DND-41 (cell line): ENCODE results near the gene XIRP2.

ENCODE experiments used
- ATAC-seq: fragments of 200-7000 bp; cut with Tn5 transposase; 3 replicates; pipeline ENCODE4 v1.9.1; 2021; ENCODE audit warnings: low read depth; ENCODE audit not compliant: insufficient read depth
- DNase-seq: peaks from one replicate; pipeline ENCODE4 v3.0.0-alpha.2; 2020
- H2AFZ ChIP-seq: 2 replicates; pipeline ENCODE4 v1.6.0; 2012; ENCODE audit warnings: low read depth, low read length
- H3K27ac ChIP-seq: 2 replicates; pipeline ENCODE4 v1.5.1; 2012; ENCODE audit warnings: low read length, inconsistent platforms
- H3K27me3 ChIP-seq: fragments of 200-600 bp; sonication (generic); 2 replicates; pipeline ENCODE4 v1.6.0; 2012; ENCODE audit warnings: low read length, mild to moderate bottlenecking, inconsistent platforms; ENCODE audit not compliant: insufficient read depth, poor library complexity
- H3K36me3 ChIP-seq: 2 replicates; pipeline ENCODE4 v1.5.1; 2012; ENCODE audit warnings: low read length, inconsistent platforms; ENCODE audit not compliant: insufficient read depth
- H3K4me1 ChIP-seq: 2 replicates; pipeline ENCODE4 v1.5.1; 2012; ENCODE audit warnings: mild to moderate bottlenecking, low read length; ENCODE audit not compliant: insufficient read depth
- H3K4me2 ChIP-seq: 2 replicates; pipeline ENCODE4 v1.6.0; 2012; ENCODE audit warnings: mild to moderate bottlenecking, moderate library complexity, low read length, inconsistent platforms; ENCODE audit not compliant: insufficient read depth
- H3K4me3 ChIP-seq, 2 experiments: fragments of 200-600 bp in 1 of 2; shearing (Covaris generic) in 1 of 2; 2 replicates each; pipeline ENCODE4 v1.5.1; 2012 to 2016; ENCODE audit warnings: inconsistent platforms in 2 of 2, low read length in 2 of 2, mild to moderate bottlenecking in 2 of 2, low read depth in 1 of 2, moderate library complexity in 1 of 2
- H3K79me2 ChIP-seq: 2 replicates; pipeline ENCODE4 v1.6.0; 2012; ENCODE audit warnings: low read length, inconsistent platforms; ENCODE audit not compliant: insufficient read depth
- H3K9ac ChIP-seq: 2 replicates; pipeline ENCODE4 v1.6.0; 2012; ENCODE audit warnings: low read depth, mild to moderate bottlenecking, inconsistent platforms, low read length, moderate library complexity
- H3K9me3 ChIP-seq: 2 replicates; pipeline ENCODE4 v1.5.1; 2012; ENCODE audit warnings: low read length, moderate library complexity, mild to moderate bottlenecking, inconsistent platforms; ENCODE audit not compliant: insufficient read depth, severe bottlenecking
- H4K20me1 ChIP-seq: 2 replicates; pipeline ENCODE4 v1.6.0; 2012; ENCODE audit warnings: low read length; ENCODE audit not compliant: insufficient read depth
- EZH2 ChIP-seq: IDR thresholded peaks from 3 replicates; pipeline ENCODE4 v1.6.1; 2012; ENCODE audit warnings: borderline replicate concordance, low read depth, mild to moderate bottlenecking, moderate library complexity, low read length, inconsistent platforms; ENCODE audit not compliant: severe bottlenecking
- TF ChIP-seq, protein P1 (sequence below): IDR thresholded peaks from 2 replicates; pipeline ENCODE4 v1.5.1; 2012; ENCODE audit warnings: borderline replicate concordance, low read length, moderate library complexity, mild to moderate bottlenecking; ENCODE audit not compliant: poor library complexity, severe bottlenecking; ENCODE audit errors: extremely low read depth

Gene XIRP2

DNA sequence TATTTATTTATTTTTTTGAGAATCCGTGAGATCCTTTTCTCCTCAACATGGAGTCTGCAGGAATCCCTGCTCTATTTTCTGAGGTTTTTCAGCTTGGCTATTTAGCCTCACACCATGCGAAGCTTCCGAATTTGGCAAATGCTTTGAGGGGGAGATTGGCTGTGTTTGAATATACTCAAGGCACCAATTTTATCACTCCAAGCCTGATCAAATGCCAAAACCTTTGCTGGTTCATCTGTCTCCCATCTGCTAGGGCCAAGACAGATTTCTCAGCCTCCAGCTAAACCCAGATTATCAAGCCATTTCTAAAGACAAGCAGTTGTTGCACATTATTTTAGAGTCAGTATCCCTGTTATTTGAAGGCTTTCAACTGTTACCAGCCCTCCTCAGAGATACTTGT is 295.7 kb downstream of the XIRP2 start:
- Histone ChIP-seq H3K4me2 (no peak overlapping the region), H3K27me3 (no peaks in the 10 kb centered on the region), H3K9ac (no peak overlapping the region), H3K27ac (no peak overlapping the region), H4K20me1 (no peaks in the 10 kb centered on the region), H3K4me3 (no peak overlapping the region), H3K36me3 (no peaks in the 10 kb centered on the region), H3K9me3 (no peaks in the 10 kb centered on the region), H3K4me1 (no peaks in the 10 kb centered on the region), H3K79me2 (no peaks in the 10 kb centered on the region), H2AFZ (no peak overlapping the region)
- TF ChIP-seq EZH2: no peak
- TF ChIP-seq, protein P1, sequence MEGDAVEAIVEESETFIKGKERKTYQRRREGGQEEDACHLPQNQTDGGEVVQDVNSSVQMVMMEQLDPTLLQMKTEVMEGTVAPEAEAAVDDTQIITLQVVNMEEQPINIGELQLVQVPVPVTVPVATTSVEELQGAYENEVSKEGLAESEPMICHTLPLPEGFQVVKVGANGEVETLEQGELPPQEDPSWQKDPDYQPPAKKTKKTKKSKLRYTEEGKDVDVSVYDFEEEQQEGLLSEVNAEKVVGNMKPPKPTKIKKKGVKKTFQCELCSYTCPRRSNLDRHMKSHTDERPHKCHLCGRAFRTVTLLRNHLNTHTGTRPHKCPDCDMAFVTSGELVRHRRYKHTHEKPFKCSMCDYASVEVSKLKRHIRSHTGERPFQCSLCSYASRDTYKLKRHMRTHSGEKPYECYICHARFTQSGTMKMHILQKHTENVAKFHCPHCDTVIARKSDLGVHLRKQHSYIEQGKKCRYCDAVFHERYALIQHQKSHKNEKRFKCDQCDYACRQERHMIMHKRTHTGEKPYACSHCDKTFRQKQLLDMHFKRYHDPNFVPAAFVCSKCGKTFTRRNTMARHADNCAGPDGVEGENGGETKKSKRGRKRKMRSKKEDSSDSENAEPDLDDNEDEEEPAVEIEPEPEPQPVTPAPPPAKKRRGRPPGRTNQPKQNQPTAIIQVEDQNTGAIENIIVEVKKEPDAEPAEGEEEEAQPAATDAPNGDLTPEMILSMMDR: no peak
- ATAC-seq: no peak
- no peak for DNase-seq

DNA sequence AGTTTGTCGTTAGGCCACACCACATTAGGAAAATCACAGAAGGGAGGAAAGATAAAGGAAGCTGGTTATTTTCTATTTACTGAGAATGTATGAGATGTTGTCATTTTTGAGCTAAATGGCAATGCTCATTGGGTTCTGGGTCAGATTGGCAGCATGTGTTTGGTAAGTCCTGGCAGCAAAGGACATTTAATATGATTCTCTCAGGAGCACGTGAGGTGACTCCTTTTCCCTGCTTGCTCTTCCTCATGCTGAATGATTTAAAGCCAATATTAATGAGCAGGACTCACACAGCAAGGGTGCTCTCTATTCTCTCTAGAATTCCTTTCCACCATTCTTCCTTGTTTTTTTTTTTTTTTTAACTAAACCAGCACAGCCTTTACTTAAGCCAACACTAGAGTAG is 298.2 kb downstream of the XIRP2 start:
- H3K9me3 ChIP-seq: no peaks in the 10 kb centered on the region
- no peak for ATAC-seq
- no peak overlapping the region for H2AFZ ChIP-seq
- H3K36me3 ChIP-seq: no peaks in the 10 kb centered on the region
- H4K20me1 ChIP-seq: no peaks in the 10 kb centered on the region
- no peaks in the 10 kb centered on the region for H3K79me2 ChIP-seq
- H3K4me3 ChIP-seq: no peak overlapping the region
- DNase-seq: no peak
- H3K9ac ChIP-seq: no peak overlapping the region
- TF ChIP-seq, protein P1: no peak
- TF ChIP-seq EZH2: no peak
- no peak overlapping the region for H3K4me2 ChIP-seq
- no peaks in the 10 kb centered on the region for H3K27me3 ChIP-seq
- no peaks in the 10 kb centered on the region for H3K4me1 ChIP-seq
- no peak overlapping the region for H3K27ac ChIP-seq

DNA sequence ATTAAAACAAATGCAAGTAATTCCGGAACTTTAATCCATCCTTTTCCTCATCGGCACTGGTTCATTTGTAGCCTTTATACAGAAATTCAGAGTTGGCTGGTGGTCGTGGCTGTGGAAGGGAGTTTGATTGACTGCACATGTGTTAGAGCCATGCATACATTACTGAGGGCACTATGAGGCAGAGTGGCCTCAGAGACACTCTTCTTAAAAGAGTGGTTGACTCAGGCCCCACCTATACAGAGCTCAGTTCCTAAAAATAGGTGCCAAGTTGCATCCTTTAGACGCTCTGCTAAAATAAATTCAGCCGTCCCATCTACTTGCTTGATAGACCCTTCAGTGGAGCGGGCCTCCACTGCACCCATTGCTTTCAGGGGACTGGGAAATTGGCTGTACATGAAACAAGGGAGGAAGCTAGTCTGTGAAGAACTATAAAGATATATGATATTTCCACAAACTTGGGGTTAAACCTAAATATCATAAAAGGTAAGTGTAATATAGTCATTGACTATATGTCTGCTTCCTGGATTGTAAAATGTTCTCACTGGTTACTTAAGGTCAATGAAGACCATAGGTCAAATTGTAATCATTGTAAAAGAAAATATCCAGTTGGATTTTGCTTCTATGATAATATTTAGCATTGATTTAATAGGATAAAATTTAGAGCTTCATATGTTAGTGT is 298.9 kb downstream of the XIRP2 start:
- ATAC-seq (no peak), DNase-seq (no peak)
- H3K4me3 ChIP-seq: no peak overlapping the region
- H2AFZ ChIP-seq: no peak overlapping the region
- no peak overlapping the region for H3K27ac ChIP-seq
- H3K4me2 ChIP-seq: no peak overlapping the region
- no peaks in the 10 kb centered on the region for H3K36me3 ChIP-seq
- no peaks in the 10 kb centered on the region for H4K20me1 ChIP-seq
- no peak for TF ChIP-seq EZH2
- TF ChIP-seq, protein P1: no peak
- H3K79me2 ChIP-seq: no peaks in the 10 kb centered on the region
- H3K27me3 ChIP-seq: no peaks in the 10 kb centered on the region
- no peak overlapping the region for H3K9ac ChIP-seq
- H3K4me1 ChIP-seq: no peaks in the 10 kb centered on the region
- no peaks in the 10 kb centered on the region for H3K9me3 ChIP-seq
